ENCODE results near the gene APOBEC2. TPM values are rescaled to one million over a fixed set of nuclear protein-coding genes. Genes with fewer than 3 reads are reported as not detected.

The APOBEC2 gene
- total and polyA plus RNA-seq, 9 donors = 0.06 TPM; not detected in 8

DNA sequence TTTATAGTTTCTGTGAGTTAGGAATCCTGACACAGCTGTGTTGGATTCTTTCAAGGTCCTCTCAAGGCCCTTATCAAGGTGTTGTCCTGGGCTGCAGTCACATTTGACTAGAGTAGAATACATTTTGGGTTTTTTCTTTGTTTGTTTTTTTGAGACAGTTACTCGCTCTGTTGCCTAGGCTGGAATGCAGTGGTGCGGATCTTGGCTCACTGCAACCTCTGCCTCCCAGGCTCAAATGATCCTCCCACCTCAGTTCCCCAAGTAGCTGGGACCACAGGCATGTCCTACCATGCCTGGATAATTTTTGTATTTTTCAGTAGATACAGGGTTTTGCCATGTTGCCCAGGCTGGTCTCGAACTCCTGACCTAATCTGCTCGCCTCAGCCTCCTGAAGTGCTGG is 35.4 kb downstream of the APOBEC2 start:
- TF ChIP-seq EP300 (IDR thresholded peaks at IDR 0.05) = no peak
- TF ChIP-seq POLR2A (IDR thresholded peaks at IDR 0.05) = no peak
- TF ChIP-seq, protein P1, sequence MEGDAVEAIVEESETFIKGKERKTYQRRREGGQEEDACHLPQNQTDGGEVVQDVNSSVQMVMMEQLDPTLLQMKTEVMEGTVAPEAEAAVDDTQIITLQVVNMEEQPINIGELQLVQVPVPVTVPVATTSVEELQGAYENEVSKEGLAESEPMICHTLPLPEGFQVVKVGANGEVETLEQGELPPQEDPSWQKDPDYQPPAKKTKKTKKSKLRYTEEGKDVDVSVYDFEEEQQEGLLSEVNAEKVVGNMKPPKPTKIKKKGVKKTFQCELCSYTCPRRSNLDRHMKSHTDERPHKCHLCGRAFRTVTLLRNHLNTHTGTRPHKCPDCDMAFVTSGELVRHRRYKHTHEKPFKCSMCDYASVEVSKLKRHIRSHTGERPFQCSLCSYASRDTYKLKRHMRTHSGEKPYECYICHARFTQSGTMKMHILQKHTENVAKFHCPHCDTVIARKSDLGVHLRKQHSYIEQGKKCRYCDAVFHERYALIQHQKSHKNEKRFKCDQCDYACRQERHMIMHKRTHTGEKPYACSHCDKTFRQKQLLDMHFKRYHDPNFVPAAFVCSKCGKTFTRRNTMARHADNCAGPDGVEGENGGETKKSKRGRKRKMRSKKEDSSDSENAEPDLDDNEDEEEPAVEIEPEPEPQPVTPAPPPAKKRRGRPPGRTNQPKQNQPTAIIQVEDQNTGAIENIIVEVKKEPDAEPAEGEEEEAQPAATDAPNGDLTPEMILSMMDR (IDR thresholded peaks at IDR 0.05) = no peak
- Histone ChIP-seq H3K27ac (no peak overlapping the region), H3K4me1 (ENCODE audit: insufficient read depth) (no peaks in the 10 kb centered on the region), H3K9me3 (no peaks in the 10 kb centered on the region), H3K36me3 (no peaks in the 10 kb centered on the region), H3K4me3 (no peak overlapping the region), H3K27me3 (no peaks in the 10 kb centered on the region)
- intact Hi-C loops (cut with DNase I) = no loop called here
- DNase-seq = no peak
- WGBS, 3 donors = 70 to 77% (median 72%) methylated on average over 4 of the region's 4 CpGs

DNA sequence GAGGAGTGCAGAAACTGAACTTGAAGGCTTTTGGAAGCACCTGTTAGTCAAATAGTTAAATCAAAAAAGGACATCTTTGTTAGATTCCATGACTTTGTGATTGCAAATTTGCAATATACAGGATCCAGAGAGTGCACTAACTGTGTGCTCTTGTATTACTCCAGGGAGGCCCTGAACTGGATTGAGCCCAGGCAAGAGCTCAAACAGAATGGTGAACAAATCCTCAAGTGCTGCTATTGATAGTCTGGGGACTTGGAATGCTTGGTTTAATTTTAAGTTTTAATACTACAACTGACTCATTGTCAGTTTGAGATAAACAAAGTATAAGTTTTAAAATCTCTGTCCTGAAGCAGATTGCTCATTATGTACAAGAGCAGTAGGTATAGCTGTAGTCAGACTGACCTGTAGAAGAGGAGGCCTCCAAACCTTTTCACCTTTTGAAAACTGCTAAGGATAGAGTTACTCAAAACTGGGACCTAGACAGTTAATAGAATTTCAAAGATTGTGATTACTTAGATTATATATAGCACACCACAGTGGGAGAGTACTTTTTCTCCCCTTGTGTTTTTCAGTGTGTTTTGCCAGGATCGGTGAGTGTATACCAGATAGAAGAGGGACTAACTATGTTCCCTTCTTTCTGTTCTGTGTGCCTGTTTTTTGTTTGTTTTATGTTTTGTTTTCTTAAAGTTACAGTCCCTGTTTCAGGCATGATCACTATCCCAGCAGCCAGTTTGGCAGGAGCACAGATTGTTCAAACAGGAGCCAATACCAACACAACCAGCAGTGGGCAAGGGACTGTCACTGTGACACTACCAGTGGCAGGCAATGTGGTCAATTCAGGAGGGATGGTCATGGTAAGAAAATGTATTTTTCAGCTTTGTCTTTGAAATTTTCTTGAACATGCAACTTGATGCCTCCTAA is 38.1 kb downstream of the APOBEC2 start:
- TF ChIP-seq, protein P1 (IDR thresholded peaks at IDR 0.05) = no peak
- TF ChIP-seq POLR2A (IDR thresholded peaks at IDR 0.05) (no peak), EP300 (IDR thresholded peaks at IDR 0.05) (no peak)
- Histone ChIP-seq H3K27me3 (no peaks in the 10 kb centered on the region), H3K9me3 (no peaks in the 10 kb centered on the region), H3K4me1 (ENCODE audit: insufficient read depth) (no peaks in the 10 kb centered on the region), H3K4me3 (no peak overlapping the region), H3K27ac (no peak overlapping the region), H3K36me3 (no peaks in the 10 kb centered on the region)
- no peak for DNase-seq
- intact Hi-C loops (cut with DNase I) = no loop called here
- WGBS, 3 donors = 13 to 50% (median 37%) methylated on average over 1 of the region's 1 CpG

- H3K27ac ChIP-seq = no peak overlapping the region
- intact Hi-C loops (cut with DNase I) = no loop called here
- no peak overlapping the region for H3K4me3 ChIP-seq
- H3K4me1 ChIP-seq (ENCODE audit: insufficient read depth) = no peaks in the 10 kb centered on the region
- TF ChIP-seq, protein P1 (IDR thresholded peaks at IDR 0.05) = no peak
- no peak for TF ChIP-seq POLR2A (IDR thresholded peaks at IDR 0.05)
- no peak for TF ChIP-seq EP300 (IDR thresholded peaks at IDR 0.05)
- no peaks in the 10 kb centered on the region for H3K36me3 ChIP-seq
- WGBS, 3 donors = 87 to 95% (median 89%) methylated on average over 4 of the region's 4 CpGs
- DNase-seq = no peak
- H3K27me3 ChIP-seq = no peaks in the 10 kb centered on the region
- no peaks in the 10 kb centered on the region for H3K9me3 ChIP-seq
Observed at GRCh38 chr6:41092421-41093140, 39.6 kb downstream of the APOBEC2 start.

DNA sequence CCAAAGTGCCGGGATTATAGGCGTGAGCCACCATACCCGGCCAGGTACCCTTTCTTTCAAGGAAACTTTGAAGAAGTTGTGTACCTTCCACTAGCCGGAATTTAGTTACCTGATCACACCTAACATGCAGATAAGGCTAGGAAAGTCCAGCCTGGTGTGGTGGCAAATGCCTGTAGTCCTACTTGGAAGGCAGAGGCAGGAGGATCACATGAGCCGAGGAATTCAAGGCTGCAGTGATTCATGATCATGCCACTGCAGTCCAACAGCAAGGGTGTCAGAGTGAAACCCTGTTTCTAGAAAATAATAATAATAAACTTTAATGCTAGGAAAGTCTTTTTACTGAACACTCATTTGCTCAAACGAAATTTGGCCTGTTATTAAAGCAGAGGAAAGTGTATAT is 40.7 kb downstream of the APOBEC2 start:
- TF ChIP-seq POLR2A (IDR thresholded peaks at IDR 0.05) (no peak), EP300 (IDR thresholded peaks at IDR 0.05) (no peak)
- TF ChIP-seq, protein P1 (IDR thresholded peaks at IDR 0.05) = no peak
- Histone ChIP-seq H3K4me3 (no peak overlapping the region), H3K36me3 (no peaks in the 10 kb centered on the region), H3K27me3 (no peaks in the 10 kb centered on the region), H3K4me1 (ENCODE audit: insufficient read depth) (peaks cover 1% of the 10 kb centered on the region), H3K9me3 (no peaks in the 10 kb centered on the region), H3K27ac (no peak overlapping the region)
- 87 to 90% (median 89%) methylated on average over 6 of the region's 6 CpGs for WGBS, 3 donors
- intact Hi-C loops (cut with DNase I) = no loop called here
- no peak for DNase-seq
